CD4-positive, alpha-beta T cell treated with Interleukin-1 beta for 1 hour (primary cell): ENCODE data around the gene IPP.
"Not testable (repeated sequence)": the region's sequence is repeated elsewhere in the genome, so short reads cannot be mapped to it uniquely, and the experiment has no call there.

Experiments used
- DNase-seq, 2 donors: peaks; one replicate each; pipeline ENCODE4 v3.0.0-alpha.2; 2020 to 2022

The IPP gene

DNA sequence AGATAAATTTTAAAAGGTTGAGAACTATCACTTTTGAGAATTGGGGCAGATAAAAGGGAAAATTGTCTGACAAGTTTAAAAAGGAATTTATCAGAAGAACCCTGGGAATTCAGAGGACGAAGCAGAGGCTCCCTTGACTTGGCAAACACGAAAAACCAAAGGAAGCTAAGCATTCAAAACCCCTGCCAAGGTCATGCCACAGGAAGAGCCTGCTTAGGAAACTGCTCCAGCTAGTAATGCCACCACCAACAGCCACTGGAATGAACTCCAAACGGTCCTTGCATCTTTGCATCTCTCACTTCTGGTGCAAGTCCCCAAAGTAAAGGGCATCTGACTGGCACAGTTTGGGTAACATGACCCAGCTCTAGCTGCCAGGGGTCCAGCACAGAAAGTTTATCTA lies 71.3 kb downstream of the IPP start:
- no peak for DNase-seq

- DNase-seq = no peak
Measured at GRCh38 chr1:45678489-45678888, 72.0 kb downstream of the IPP start.

DNA sequence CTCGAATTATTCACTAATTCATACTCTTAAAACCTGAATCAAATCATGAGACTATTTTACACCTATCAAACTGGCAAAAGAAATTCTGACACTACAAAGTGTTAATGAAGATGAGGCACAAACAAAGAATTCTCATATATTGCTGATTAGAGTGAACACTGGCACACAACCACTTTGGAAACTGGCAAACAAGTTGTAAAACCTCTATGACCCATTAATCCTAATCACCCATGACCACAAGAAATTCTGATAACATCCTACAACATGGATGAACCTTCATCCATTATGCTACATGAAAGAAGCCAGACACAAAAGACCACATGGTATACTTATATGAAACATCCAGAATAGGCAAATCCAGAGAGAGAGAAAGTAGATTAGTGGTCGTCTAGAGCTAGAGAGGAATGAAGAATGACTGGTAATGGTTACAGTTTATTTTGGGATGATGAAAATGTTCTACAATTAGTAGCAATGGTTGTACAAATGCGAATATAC lies 72.7 kb downstream of the IPP start:
- DNase-seq = no peak

GRCh38 chr1:45676553-45676952 lies 73.9 kb downstream of the IPP start:
- DNase-seq = not testable (repeated sequence)

DNA sequence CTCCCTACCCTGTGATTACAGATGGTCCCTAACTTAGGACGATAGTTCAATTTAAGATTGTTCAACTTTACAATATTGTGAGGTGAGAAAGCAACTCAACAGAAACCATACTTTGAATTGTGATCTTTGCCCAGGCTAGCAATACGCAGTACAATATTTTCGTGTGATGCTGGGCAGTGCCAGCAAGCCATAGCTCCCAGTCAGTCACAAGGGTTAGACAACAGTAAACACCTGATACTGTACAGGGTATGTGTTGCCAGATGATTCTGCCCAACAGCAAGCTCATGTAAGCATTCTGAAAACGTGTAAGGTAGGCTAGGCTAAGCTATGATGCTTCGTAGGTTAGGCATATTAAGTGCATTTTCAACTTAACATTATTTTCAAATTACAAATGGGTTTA lies 76.0 kb downstream of the IPP start:
- DNase-seq = no peak

DNA sequence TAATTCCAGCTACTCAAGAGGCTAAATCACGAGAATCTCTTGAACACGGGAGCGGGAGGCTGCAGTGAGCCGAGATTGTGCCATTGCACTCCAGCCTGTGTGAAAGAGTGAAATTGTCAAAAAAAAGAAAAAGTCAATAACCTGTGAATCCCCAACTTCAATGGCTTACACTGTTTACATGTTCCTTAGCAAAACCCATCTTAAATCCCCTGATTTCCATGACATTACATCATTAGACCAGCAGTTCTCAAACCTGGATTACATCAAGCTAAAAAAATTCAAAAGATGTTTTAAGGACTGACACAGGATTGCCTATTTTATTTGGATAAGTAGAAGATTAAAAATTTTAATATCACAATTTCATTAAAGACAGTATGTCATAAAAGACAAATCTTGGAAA lies 76.5 kb downstream of the IPP start:
- no peak for DNase-seq

- no peak for DNase-seq
Measured at GRCh38 chr1:45669859-45670655, 80.4 kb downstream of the IPP start.

DNA sequence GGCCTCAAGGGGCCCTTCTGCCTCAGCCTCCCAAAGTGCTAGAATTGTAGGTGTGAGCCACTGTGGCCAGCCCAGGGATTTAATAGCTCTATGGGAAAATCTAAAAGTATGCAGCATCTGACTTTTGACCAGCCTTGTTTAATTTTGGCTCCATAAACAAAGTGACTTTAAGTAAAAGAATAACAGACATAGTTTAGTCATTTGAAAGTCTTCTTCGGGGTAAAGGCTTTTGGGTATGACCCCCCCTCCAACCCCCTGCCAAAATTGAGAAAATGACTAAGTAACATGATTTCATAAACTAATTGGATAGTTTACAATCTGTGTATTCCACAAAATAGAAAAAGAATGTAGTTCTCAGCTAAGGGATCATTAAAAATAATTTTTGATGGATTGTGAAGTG lies 81.1 kb downstream of the IPP start:
- no peak for DNase-seq

GRCh38 chr1:45668526-45668925 lies 81.9 kb downstream of the IPP start:
- no peak for DNase-seq

- DNase-seq = no peak
Measured at GRCh38 chr1:45667321-45668111, 82.9 kb downstream of the IPP start.

DNA sequence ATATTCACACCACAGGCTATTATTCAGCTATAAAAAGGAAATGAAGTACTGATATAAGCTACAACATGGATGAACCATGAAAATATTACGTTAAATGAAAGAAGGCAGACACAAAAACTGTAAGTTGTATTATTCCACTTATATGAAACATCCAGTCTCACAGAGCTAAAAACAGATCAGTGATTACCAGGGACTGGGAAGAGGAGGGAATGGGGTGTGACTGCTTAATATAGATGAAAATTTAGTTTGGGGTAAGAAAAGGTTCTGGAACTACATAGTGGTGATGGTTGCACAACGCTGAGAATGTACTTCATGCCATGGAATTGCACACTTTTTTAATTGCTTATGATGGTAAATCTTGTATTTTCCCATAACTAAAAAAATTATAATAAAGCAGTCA lies 83.6 kb downstream of the IPP start:
- DNase-seq = no peak

- DNase-seq = no peak
Measured at GRCh38 chr1:45660336-45660735, 90.1 kb downstream of the IPP start.

DNA sequence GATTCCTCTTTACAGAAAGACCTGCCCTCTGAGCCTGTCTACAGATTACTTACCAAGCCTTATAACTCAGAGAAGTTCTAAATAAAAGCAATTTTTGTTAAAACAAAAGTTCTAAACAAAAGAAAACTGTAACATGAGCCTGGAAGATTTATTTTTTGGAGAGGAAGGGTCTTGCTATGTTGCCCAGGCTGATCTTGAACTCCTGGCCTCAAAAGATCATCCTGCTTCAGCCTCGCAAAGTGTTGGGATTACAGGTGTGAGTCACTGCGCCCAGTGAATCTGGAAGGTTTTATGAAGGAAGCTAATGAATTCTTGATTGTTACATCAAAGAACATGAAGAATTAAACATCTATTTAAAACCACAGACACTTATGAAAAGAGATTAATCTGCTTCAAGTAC lies 91.2 kb downstream of the IPP start:
- no peak for DNase-seq

- DNase-seq = no peak
Measured at GRCh38 chr1:45658171-45658570, 92.3 kb downstream of the IPP start.

DNA sequence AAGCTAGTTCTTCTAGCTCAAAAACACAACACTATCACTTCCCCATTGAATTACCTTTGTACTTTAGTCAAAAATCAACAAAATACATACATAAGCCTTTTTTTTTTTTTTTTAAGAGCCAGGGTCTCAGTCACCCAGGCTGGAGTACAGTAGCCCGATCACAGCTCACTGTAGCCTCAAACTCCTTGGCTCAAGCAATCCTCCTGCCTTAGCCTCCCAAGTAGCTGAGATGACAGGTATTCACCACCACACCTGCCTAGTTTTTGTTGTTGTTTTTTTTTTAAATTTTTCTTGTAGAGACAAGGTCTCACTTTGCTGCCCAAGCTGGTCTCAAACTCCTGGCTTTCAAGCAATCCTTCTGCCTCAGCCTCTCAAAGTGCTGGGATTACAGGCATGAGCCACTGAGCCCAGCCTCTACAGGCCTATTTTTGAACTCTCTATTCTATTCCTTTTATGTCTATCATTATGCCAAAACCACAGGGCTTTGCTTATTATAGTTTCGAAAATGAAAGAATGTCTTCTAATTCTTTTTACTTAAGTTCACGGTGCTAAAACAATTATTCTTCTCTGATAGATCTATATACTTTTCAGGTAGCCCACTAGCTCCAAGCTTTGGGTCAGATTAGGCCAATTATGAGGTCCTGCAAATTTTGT lies 93.8 kb downstream of the IPP start:
- DNase-seq = no peak

GRCh38 chr1:45654540-45655280 lies 95.7 kb downstream of the IPP start:
- DNase-seq = no peak
